ENCODE measurements around the gene SEC14L1. TPM values are rescaled to one million over a fixed set of nuclear protein-coding genes. Genes with fewer than 3 reads are reported as not detected.

Gene SEC14L1
- total RNA-seq, 1 experiment from 2014 or later = 81.0 TPM

- ChIA-PET CTCF (interaction anchor here (0.8 to 1.1 kb wide), 4 partner anchors 9 to 90 kb away, joined by 3 read pairs; no protein-coding TSS in a partner anchor), POLR2A (no interaction called here)
- Mint-ChIP-seq H3K4me1 (no peaks in the 10 kb centered on the region), H3K27me3 (ENCODE audit: low read depth) (no peaks in the 10 kb centered on the region), H3K27ac (no peak overlapping the region), H3K36me3 (no peaks in the 10 kb centered on the region), H3K4me3 (no peak overlapping the region), H3K9me3 (no peaks in the 10 kb centered on the region)
- DNase-seq (ENCODE audit: low spot score) = no peak
- no peak for ATAC-seq
- TF ChIP-seq ZNF416 (CRISPR knock-in tag; IDR thresholded peaks at IDR 0.05) (no peak), ZNF281 (CRISPR knock-in tag; IDR thresholded peaks at IDR 0.05) (no peak), NFATC4 (CRISPR knock-in tag; IDR thresholded peaks at IDR 0.05) (no peak), ELF4 (CRISPR knock-in tag; IDR thresholded peaks at IDR 0.05; ENCODE audit: low read depth) (no peak), GABPB1 (CRISPR knock-in tag; IDR thresholded peaks at IDR 0.05) (no peak)
Measured at GRCh38 chr17:77124192-77124889, 16.4 kb upstream of the SEC14L1 start.

GRCh38 chr17:77125432-77125901, 15.3 kb upstream of the SEC14L1 start:
- DNase-seq (ENCODE audit: low spot score) = no peak
- H3K9me3 Mint-ChIP-seq = no peaks in the 10 kb centered on the region
- H3K4me3 Mint-ChIP-seq = no peak overlapping the region
- no peaks in the 10 kb centered on the region for H3K27me3 Mint-ChIP-seq (ENCODE audit: low read depth)
- H3K4me1 Mint-ChIP-seq = peaks cover 3% of the 10 kb centered on the region; the same call in 1 of the 2 replicates
- no peak for TF ChIP-seq ZNF532 (CRISPR knock-in tag; IDR thresholded peaks at IDR 0.05; ENCODE audit: borderline replicate concordance)
- no peak for TF ChIP-seq CREM (CRISPR knock-in tag; IDR thresholded peaks at IDR 0.05)
- TF ChIP-seq IRF2 (CRISPR knock-in tag; IDR thresholded peaks at IDR 0.05; ENCODE audit: borderline replicate concordance, low read depth) = no peak
- no peak overlapping the region for H3K27ac Mint-ChIP-seq
- no peak for ATAC-seq
- ChIA-PET CTCF (interaction anchor here (0.6 to 1.1 kb wide), 2 partner anchors 11 to 89 kb away, joined by 3 read pairs; no protein-coding TSS in a partner anchor), POLR2A (no interaction called here)
- no peaks in the 10 kb centered on the region for H3K36me3 Mint-ChIP-seq

- H3K27ac Mint-ChIP-seq = no peak overlapping the region
- no peaks in the 10 kb centered on the region for H3K27me3 Mint-ChIP-seq (ENCODE audit: low read depth)
- POLR2A ChIA-PET = no interaction called here
- DNase-seq (ENCODE audit: low spot score) (no peak), ATAC-seq (no peak)
- peaks cover 3% of the 10 kb centered on the region; the same call in 1 of the 2 replicates for H3K4me1 Mint-ChIP-seq
- H3K4me3 Mint-ChIP-seq = no peak overlapping the region
- H3K36me3 Mint-ChIP-seq = no peaks in the 10 kb centered on the region
- CTCF ChIA-PET = no interaction called here
- no peaks in the 10 kb centered on the region for H3K9me3 Mint-ChIP-seq
- TF ChIP-seq ZSCAN18 (CRISPR knock-in tag; IDR thresholded peaks at IDR 0.05) (no peak), CBFB (CRISPR knock-in tag; IDR thresholded peaks at IDR 0.05; ENCODE audit: low read depth) (no peak), NFYB (CRISPR knock-in tag; conservative IDR thresholded peaks at IDR 0.05; ENCODE audit: low read depth) (no peak), MLX (CRISPR knock-in tag; IDR thresholded peaks at IDR 0.05) (no peak), ZNF219 (CRISPR knock-in tag; IDR thresholded peaks at IDR 0.05; ENCODE audit: borderline replicate concordance) (no peak), E2F1 (CRISPR knock-in tag; IDR thresholded peaks at IDR 0.05) (no peak), TEAD4 (CRISPR knock-in tag; IDR thresholded peaks at IDR 0.05) (no peak), EMX1 (CRISPR knock-in tag; IDR thresholded peaks at IDR 0.05) (no peak), NR1H2 (CRISPR knock-in tag; IDR thresholded peaks at IDR 0.05) (no peak), TP53 (CRISPR knock-in tag; IDR thresholded peaks at IDR 0.05) (no peak), ATF3 (CRISPR knock-in tag; conservative IDR thresholded peaks at IDR 0.05) (no peak)
Measured at GRCh38 chr17:77126519-77126918, 14.2 kb upstream of the SEC14L1 start.

All from WTC11 (cell line).